H1 (cell line): Measurements from ENCODE around the gene KEL. TPM values are rescaled to one million over a fixed set of nuclear protein-coding genes. Genes with fewer than 3 reads are reported as not detected.

Experiments used
- CTCF ChIA-PET: fragments of 300-600 bp; sonication (Branson Sonifier 250); formaldehyde crosslinking; loops from one replicate; lab custom pipeline; 2021; ENCODE audit not compliant: partially characterized antibody; lab: Charles Lee
- POLR2A ChIA-PET: fragments of 300-600 bp; sonication (Branson Sonifier 250); formaldehyde crosslinking; loops from one replicate; lab custom pipeline; 2021; ENCODE audit warnings: inconsistent platforms; ENCODE audit not compliant: partially characterized antibody; lab: Charles Lee
- DNase-seq, 2 experiments: peaks; one replicate each; pipeline versions ENCODE4 v3.0.0 to v3.0.0-alpha.2; 2010 to 2022; ENCODE audit warnings: low spot score in 2 of 2, low read depth in 1 of 2, mixed read lengths in 1 of 2
- FAIRE-seq: peaks from 2 replicates; lab custom pipeline; 2011; peaks lifted over from hg19 to GRCh38; lab: Jason Lieb, UNC
- H2AFZ ChIP-seq: 2 replicates; pipeline ENCODE4 v1.8.1; 2012; ENCODE audit warnings: low read length, inconsistent platforms
- H2AK5ac ChIP-seq: 2 replicates; pipeline ENCODE4 v1.6.1; 2013; ENCODE audit warnings: low read depth, low read length
- H2BK120ac ChIP-seq: replicated peaks from 2 replicates; pipeline ENCODE3; 2013; ENCODE audit warnings: low read depth, low read length, inconsistent platforms
- H2BK12ac ChIP-seq: 2 replicates; pipeline ENCODE4 v1.6.1; 2013; ENCODE audit warnings: low read depth, low read length
- H2BK15ac ChIP-seq: 2 replicates; pipeline ENCODE4 v1.6.1; 2013; ENCODE audit warnings: low read length
- H2BK20ac ChIP-seq: 2 replicates; pipeline ENCODE4 v1.6.1; 2013; ENCODE audit warnings: low read length
- H2BK5ac ChIP-seq: 2 replicates; pipeline ENCODE4 v1.6.1; 2013; ENCODE audit warnings: low read depth, low read length
- H3K14ac ChIP-seq: 2 replicates; pipeline ENCODE4 v1.6.1; 2013; ENCODE audit warnings: inconsistent platforms; ENCODE audit not compliant: insufficient read length
- H3K18ac ChIP-seq: 2 replicates; pipeline ENCODE4 v1.6.1; 2013; ENCODE audit warnings: low read length; ENCODE audit errors: extremely low read depth
- H3K23ac ChIP-seq: 2 replicates; pipeline ENCODE4 v1.6.1; 2013; ENCODE audit warnings: inconsistent platforms; ENCODE audit not compliant: insufficient read length
- H3K23me2 ChIP-seq: 2 replicates; pipeline ENCODE4 v1.6.1; 2013; ENCODE audit warnings: low read depth, low read length
- H3K27ac ChIP-seq: 2 replicates; pipeline ENCODE4 v1.6.1; 2011; ENCODE audit warnings: low read depth, low read length, inconsistent platforms
- H3K27me3 ChIP-seq, 4 experiments: replicated peaks in 1 of 4; 1 replicate in 1 of 4; 2 replicates in 3 of 4; pipeline versions ENCODE4 v1.6.1 to v1.8.1; 2011 to 2013; ENCODE audit warnings: low read length in 3 of 4, mild to moderate bottlenecking in 3 of 4, inconsistent platforms in 2 of 4, mixed read lengths in 2 of 4, moderate library complexity in 1 of 4; ENCODE audit not compliant: control insufficient read depth in 3 of 4, insufficient read depth in 3 of 4; ENCODE audit errors: extremely low read depth in 1 of 4
- H3K36me3 ChIP-seq, 4 experiments: 2 replicates each; pipeline versions ENCODE4 v1.6.1 to v1.8.1; 2011 to 2013; ENCODE audit warnings: mild to moderate bottlenecking in 4 of 4, low read length in 3 of 4, moderate library complexity in 2 of 4, control low read depth in 1 of 4, inconsistent platforms in 1 of 4; ENCODE audit not compliant: insufficient read depth in 4 of 4, control insufficient read depth in 2 of 4
- H3K4ac ChIP-seq: replicated peaks from 2 replicates; pipeline ENCODE3; 2013; ENCODE audit warnings: low read length, low read depth, mixed read lengths, inconsistent platforms; ENCODE audit not compliant: insufficient read length
- H3K4me1 ChIP-seq, 4 experiments: replicated peaks in 1 of 4; 1 replicate in 1 of 4; 2 replicates in 3 of 4; pipeline versions ENCODE4 v1.6.1 to v1.8.1; 2011 to 2013; ENCODE audit warnings: low read length in 3 of 4, inconsistent platforms in 2 of 4, mixed read lengths in 1 of 4; ENCODE audit not compliant: insufficient read depth in 4 of 4, control insufficient read depth in 3 of 4
- H3K4me2 ChIP-seq, 2 experiments: 2 replicates each; pipeline versions ENCODE4 v1.6.1 to v1.8.1; 2011 to 2013; ENCODE audit warnings: low read depth in 2 of 2, low read length in 2 of 2, control low read depth in 1 of 2, inconsistent platforms in 1 of 2, mild to moderate bottlenecking in 1 of 2; ENCODE audit not compliant: insufficient read depth in 1 of 2
- H3K4me3 ChIP-seq, 4 experiments: fragments of 200-600, 300-600 bp in 1 of 4; sonication (generic), shearing (Covaris generic), sonication (Bioruptor Twin) in 1 of 4; 2 replicates each; pipeline versions ENCODE4 v1.5.1 to v1.8.1; 2011 to 2016; ENCODE audit warnings: low read length in 4 of 4, low read depth in 3 of 4, control low read depth in 2 of 4, inconsistent platforms in 2 of 4, mild to moderate bottlenecking in 2 of 4, mixed read lengths in 1 of 4, moderate library complexity in 1 of 4; ENCODE audit not compliant: insufficient read depth in 2 of 4; ENCODE audit errors: extremely low read depth in 1 of 4
- H3K56ac ChIP-seq: replicated peaks from 2 replicates; pipeline ENCODE3; 2013; ENCODE audit warnings: low read depth, mild to moderate bottlenecking, mixed read lengths, low read length, inconsistent platforms; ENCODE audit not compliant: insufficient read length
- H3K79me1 ChIP-seq: 2 replicates; pipeline ENCODE4 v1.6.1; 2013; ENCODE audit warnings: low read depth, low read length, control low read depth
- H3K79me2 ChIP-seq, 2 experiments: 2 replicates each; pipeline versions ENCODE4 v1.6.1 to v1.8.1; 2012 to 2013; ENCODE audit warnings: low read length in 2 of 2, mild to moderate bottlenecking in 2 of 2, inconsistent platforms in 1 of 2; ENCODE audit not compliant: insufficient read depth in 2 of 2, control insufficient read depth in 1 of 2
- H3K9ac ChIP-seq, 4 experiments: replicated peaks in 1 of 4; 1 replicate in 1 of 4; 2 replicates in 3 of 4; pipeline versions ENCODE4 v1.6.1 to v1.8.1; 2011 to 2013; ENCODE audit warnings: low read depth in 3 of 4, low read length in 3 of 4, control low read depth in 2 of 4, mild to moderate bottlenecking in 2 of 4, moderate library complexity in 2 of 4, inconsistent platforms in 1 of 4; ENCODE audit errors: extremely low read depth in 1 of 4
- H3K9me3 ChIP-seq, 2 experiments: 2 replicates each; pipeline versions ENCODE4 v1.6.1 to v1.8.1; 2012 to 2013; ENCODE audit warnings: mild to moderate bottlenecking in 2 of 2, moderate library complexity in 2 of 2, control low read depth in 1 of 2, inconsistent platforms in 1 of 2, low read depth in 1 of 2, low read length in 1 of 2, mixed read lengths in 1 of 2; ENCODE audit not compliant: insufficient read depth in 2 of 2
- H4K20me1 ChIP-seq, 2 experiments: replicated peaks in 1 of 2; 2 replicates each; pipeline versions ENCODE3 to v1.8.1; 2011 to 2013; ENCODE audit warnings: inconsistent platforms in 2 of 2, low read length in 2 of 2, mild to moderate bottlenecking in 1 of 2; ENCODE audit not compliant: insufficient read depth in 2 of 2, control insufficient read depth in 1 of 2
- H4K5ac ChIP-seq: 2 replicates; pipeline ENCODE4 v1.6.1; 2013; ENCODE audit warnings: low read length, low read depth, mixed read lengths, inconsistent platforms; ENCODE audit not compliant: insufficient read length
- H4K8ac ChIP-seq: 2 replicates; pipeline ENCODE4 v1.8.0; 2013; ENCODE audit warnings: mild to moderate bottlenecking, moderate library complexity, low read length, inconsistent platforms; ENCODE audit not compliant: insufficient read depth; ENCODE audit errors: extremely low read depth
- H4K91ac ChIP-seq: replicated peaks from 2 replicates; pipeline ENCODE3; 2013; ENCODE audit warnings: low read length, mixed read lengths, inconsistent platforms; ENCODE audit not compliant: insufficient read length
- ASH2L ChIP-seq: fragments of 200-600, 300-600 bp; sonication (generic); IDR thresholded peaks from one replicate; pipeline ENCODE4 v1.7.1; 2017; ENCODE audit warnings: low read length
- CEBPB ChIP-seq: IDR thresholded peaks from 2 replicates; pipeline ENCODE4 v1.6.1; 2012; ENCODE audit warnings: low read depth, low read length
- EP300 ChIP-seq, 2 experiments: IDR thresholded peaks; 1 replicate in 1 of 2; 2 replicates in 1 of 2; pipeline ENCODE4 v1.6.1; 2011 to 2012; ENCODE audit warnings: low read depth in 2 of 2, low read length in 2 of 2, mild to moderate bottlenecking in 2 of 2, borderline replicate concordance in 1 of 2, inconsistent platforms in 1 of 2, moderate library complexity in 1 of 2
- EZH2 ChIP-seq: fragments of 200-600 bp; sonication (generic); IDR thresholded peaks from 2 replicates; pipeline ENCODE4 v1.7.1; 2012; ENCODE audit warnings: low read depth, mild to moderate bottlenecking, moderate library complexity, low read length, inconsistent platforms; ENCODE audit not compliant: severe bottlenecking
- HDAC6 ChIP-seq: IDR thresholded peaks from one replicate; pipeline ENCODE4 v1.7.1; 2012; ENCODE audit warnings: low read depth, mild to moderate bottlenecking, inconsistent platforms, low read length, moderate library complexity
- JUND ChIP-seq: IDR thresholded peaks from 2 replicates; pipeline ENCODE4 v1.6.1; 2011; ENCODE audit warnings: mild to moderate bottlenecking, improper control_type of control experiment, low read length
- MAFK ChIP-seq: IDR thresholded peaks from 2 replicates; pipeline ENCODE4 v1.6.1; 2012; ENCODE audit warnings: low read depth, mild to moderate bottlenecking, improper control_type of control experiment, low read length
- RAD21 ChIP-seq, 2 experiments: IDR thresholded peaks in 1 of 2; conservative IDR thresholded peaks in 1 of 2; 2 replicates each; pipeline ENCODE4 v1.6.1; 2011; ENCODE audit warnings: low read depth in 2 of 2, low read length in 2 of 2, improper control_type of control experiment in 1 of 2, inconsistent platforms in 1 of 2, mild to moderate bottlenecking in 1 of 2, moderate library complexity in 1 of 2
- TBP ChIP-seq: IDR thresholded peaks from 2 replicates; pipeline ENCODE4 v1.6.1; 2011; ENCODE audit warnings: low read depth, low read length, improper control_type of control experiment
- TEAD4 ChIP-seq: IDR thresholded peaks from 2 replicates; pipeline ENCODE4 v1.6.1; 2012; ENCODE audit warnings: low read depth, low read length, inconsistent platforms, mixed read lengths
- YY1 ChIP-seq: IDR thresholded peaks from 2 replicates; pipeline ENCODE4 v1.6.1; 2011; ENCODE audit warnings: low read depth, mild to moderate bottlenecking, low read length
- WGBS, 2 experiments: shearing (Covaris generic) in 1 of 2; methylation state at CpG; one replicate each; pipeline versions ENCODE4 v1.1.6 to v1.1.7; 2013 to 2015; ENCODE audit warnings: low lambda C conversion rate in 2 of 2, mixed read lengths in 2 of 2, inconsistent platforms in 1 of 2, low coverage in 1 of 2, missing lambda C conversion rate in 1 of 2; ENCODE audit not compliant: insufficient replicate concordance in 2 of 2, insufficient coverage in 1 of 2, insufficient read length in 1 of 2; ENCODE audit errors: extremely low coverage in 1 of 2, missing lambda C conversion rate in 1 of 2; 5-methylcytosine and 5-hydroxymethylcytosine counted together
- polyA plus RNA-seq, 7 experiments: library from polyadenylated mRNA; depleted of rRNA in 3 of 7; stranded (reverse) in 5 of 7; unstranded in 2 of 7; fragments of >200 nt in 5 of 7; fragments of 200-250 nt in 2 of 7; gene quantifications; 1 replicate in 5 of 7; 2 replicates in 1 of 7; 4 replicates in 1 of 7; pipeline versions ENCODE4 v1.2.1 to v1.2.3, GENCODE V29; 2011 to 2013; ENCODE audit warnings: missing spikeins in 2 of 7, mixed read lengths in 2 of 7
- total RNA-seq: library from RNA; stranded (reverse); fragmentation: NEBNext Ultra II Directional; extraction: Animal tissue kit (Norgen Biotek cat#: 25700); gene quantifications from 2 replicates; pipeline ENCODE4 v1.2.1, GENCODE V29; 2021
- TF ChIP-seq, protein P1 (sequence below): IDR thresholded peaks from 2 replicates; pipeline ENCODE4 v1.6.1; 2012; ENCODE audit warnings: inconsistent platforms

The KEL gene
- total and polyA plus RNA-seq, 2 of the 8 experiments (the other 6 are each of a cell fraction or from before 2014, with no cell fraction given), result 1.8 to 1.9 TPM

DNA sequence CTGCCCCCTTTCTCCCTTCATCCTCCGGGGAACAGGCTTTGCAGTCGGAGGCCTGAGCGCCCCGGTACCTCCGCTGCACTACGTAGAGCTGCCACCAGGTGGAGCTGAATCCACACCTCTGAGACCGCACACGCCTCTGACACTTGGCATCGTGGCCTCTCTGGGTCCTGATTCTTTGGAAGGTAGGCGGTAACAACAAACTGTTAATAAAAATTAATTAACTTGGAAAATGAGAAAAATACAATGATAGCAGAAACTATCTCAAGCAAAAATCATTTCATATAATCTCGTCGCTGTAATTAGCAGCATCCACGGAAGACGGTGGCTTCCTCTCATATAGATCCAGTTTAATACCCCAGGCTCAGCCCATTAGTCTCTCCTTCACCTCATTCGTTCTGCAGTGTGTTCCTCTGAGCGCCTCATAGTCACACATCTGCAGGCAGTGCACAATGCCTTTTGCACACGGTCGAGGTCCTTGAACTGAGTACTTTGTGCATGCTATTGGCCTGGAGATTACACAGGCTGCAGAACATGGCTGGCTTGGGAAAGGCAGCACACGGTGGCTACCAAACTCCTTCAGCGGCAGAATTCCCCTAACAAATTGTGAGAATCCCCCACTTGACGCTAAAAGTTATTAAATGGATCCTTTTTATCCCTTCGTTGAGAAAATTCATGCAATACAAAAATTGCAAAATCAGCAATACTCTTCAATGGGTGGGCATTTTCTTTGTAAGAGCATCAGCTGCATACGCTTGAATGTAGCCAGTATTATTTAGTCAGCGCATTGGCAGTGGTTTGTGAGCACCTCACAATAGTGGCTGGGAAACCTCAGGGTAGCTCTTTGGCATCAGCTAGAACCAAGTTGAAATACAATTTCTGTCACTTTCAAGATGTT lies 46.1 kb upstream of the KEL start:
- Histone ChIP-seq H2BK20ac (no peak overlapping the region), H2BK12ac (no peak overlapping the region), H3K14ac (no peak overlapping the region), H3K79me2 (no peaks in the 10 kb centered on the region), H2BK15ac (no peak overlapping the region), H2AFZ (peak overlapping the region; percentile 82), H3K23ac (no peak overlapping the region), H4K5ac (no peak overlapping the region), H3K4me3 (no peak overlapping the region), H3K4me1 (no peaks in the 10 kb centered on the region), H2BK5ac (no peak overlapping the region), H3K4me2 (no peak overlapping the region), H2AK5ac (no peak overlapping the region), H3K18ac (no peak overlapping the region), H3K79me1 (no peaks in the 10 kb centered on the region), H2BK120ac (no peak overlapping the region), H3K9me3 (no peaks in the 10 kb centered on the region), H4K20me1 (no peaks in the 10 kb centered on the region), H3K56ac (no peak overlapping the region), H3K23me2 (no peaks in the 10 kb centered on the region), H3K9ac (no peak overlapping the region), H4K8ac (no peak overlapping the region), H3K27me3 (no peaks in the 10 kb centered on the region), H3K27ac (no peak overlapping the region), H3K36me3 (no peaks in the 10 kb centered on the region), H3K4ac (no peak overlapping the region), H4K91ac (no peak overlapping the region)
- POLR2A ChIA-PET, result no interaction called here
- DNase-seq, result peak; percentile 61 to 96
- CTCF ChIA-PET, result interaction anchor here (0.5 to 19.0 kb wide), 28 partner anchors 9 to 732 kb away, joined by 3 to 480 read pairs (median 4); partner anchors contain the start of genes TAS2R40 and TRPV5
- WGBS, 2 experiments, result 41% methylated on average over 24 of the region's 24 CpGs; no CpG with 5 or more reads in 1 of the 2 experiments
- peak; percentile 32 for FAIRE-seq
- TF ChIP-seq EP300 (IDR thresholded peaks at IDR 0.05; ENCODE audit: borderline replicate concordance in 1 of 2, low read depth in 2 of 2, low read length in 2 of 2), result no peak
- 0 out of 2 replicates have a peak, but pooled peaks have one; percentile 28 for TF ChIP-seq YY1
- no peak for TF ChIP-seq EZH2
- peak; percentile 98 to 99 for TF ChIP-seq RAD21 (IDR thresholded peaks at IDR 0.05 in 1 of 2, conservative IDR thresholded peaks at IDR 0.05 in 1 of 2; ENCODE audit: low read depth in 2 of 2, low read length in 2 of 2)
- peak; percentile 14; the same call in 1 of the 2 replicates for TF ChIP-seq MAFK
- no peak for TF ChIP-seq ASH2L
- TF ChIP-seq TEAD4, result no peak
- TF ChIP-seq CEBPB, result no peak
- TF ChIP-seq TBP, result no peak
- TF ChIP-seq, protein P1, sequence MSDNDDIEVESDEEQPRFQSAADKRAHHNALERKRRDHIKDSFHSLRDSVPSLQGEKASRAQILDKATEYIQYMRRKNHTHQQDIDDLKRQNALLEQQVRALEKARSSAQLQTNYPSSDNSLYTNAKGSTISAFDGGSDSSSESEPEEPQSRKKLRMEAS, result peak; percentile 83
- TF ChIP-seq JUND, result 0 out of 2 replicates have a peak, but pooled peaks have one; percentile 31
- TF ChIP-seq HDAC6, result no peak
